HL-60 (cell line): ENCODE data around the gene DHRS3.

ENCODE experiments used
- DNase-seq, 2 experiments: peaks; one replicate each; pipeline ENCODE4 v3.0.0-alpha.2; 2010 to 2020; ENCODE audit warnings: low read depth in 1 of 2, low spot score in 1 of 2
- H3K27ac ChIP-seq: fragments of 250-450 bp; sonication (Bioruptor Pico); replicated peaks from 2 replicates; pipeline ENCODE4 v1.5.1; 2020; ENCODE audit warnings: mild to moderate bottlenecking, moderate library complexity
- H3K27me3 ChIP-seq: fragments of 250-450 bp; sonication (Bioruptor Pico); 2 replicates; pipeline ENCODE4 v1.5.1; 2021; ENCODE audit warnings: mild to moderate bottlenecking, moderate library complexity; ENCODE audit not compliant: insufficient read depth, poor library complexity, severe bottlenecking
- H3K4me3 ChIP-seq: replicated peaks from 2 replicates; pipeline ENCODE4 v1.5.1; 2011; ENCODE audit warnings: mild to moderate bottlenecking, control low read depth, low read length; ENCODE audit not compliant: insufficient read depth
- GABPA ChIP-seq: IDR thresholded peaks from 2 replicates; pipeline ENCODE4 v1.6.1; 2012; ENCODE audit warnings: low read depth
- POLR2AphosphoS5 ChIP-seq: IDR thresholded peaks from 2 replicates; pipeline ENCODE4 v1.6.1; 2012; ENCODE audit warnings: low read depth
- SPI1 ChIP-seq: IDR thresholded peaks from 2 replicates; pipeline ENCODE4 v1.6.1; 2012; ENCODE audit warnings: low read depth, mild to moderate bottlenecking, borderline replicate concordance
- long read RNA-seq: library from polyadenylated mRNA; unstranded; transcript quantifications from one replicate; pipeline ENCODE4 v2.0.0, GENCODE V29; 2020
- TF ChIP-seq, protein P1 (sequence below): IDR thresholded peaks from 2 replicates; pipeline ENCODE4 v1.6.1; 2012; ENCODE audit warnings: low read depth; ENCODE audit not compliant: insufficient replicate concordance
- TF ChIP-seq, protein P2 (sequence below): IDR thresholded peaks from one replicate; pipeline ENCODE4 v1.5.1; 2011; ENCODE audit warnings: low read length, control low read depth, inconsistent platforms; ENCODE audit not compliant: insufficient read depth

The DHRS3 gene, protein sequence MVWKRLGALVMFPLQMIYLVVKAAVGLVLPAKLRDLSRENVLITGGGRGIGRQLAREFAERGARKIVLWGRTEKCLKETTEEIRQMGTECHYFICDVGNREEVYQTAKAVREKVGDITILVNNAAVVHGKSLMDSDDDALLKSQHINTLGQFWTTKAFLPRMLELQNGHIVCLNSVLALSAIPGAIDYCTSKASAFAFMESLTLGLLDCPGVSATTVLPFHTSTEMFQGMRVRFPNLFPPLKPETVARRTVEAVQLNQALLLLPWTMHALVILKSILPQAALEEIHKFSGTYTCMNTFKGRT
- long read RNA-seq = 0 reads

DNA sequence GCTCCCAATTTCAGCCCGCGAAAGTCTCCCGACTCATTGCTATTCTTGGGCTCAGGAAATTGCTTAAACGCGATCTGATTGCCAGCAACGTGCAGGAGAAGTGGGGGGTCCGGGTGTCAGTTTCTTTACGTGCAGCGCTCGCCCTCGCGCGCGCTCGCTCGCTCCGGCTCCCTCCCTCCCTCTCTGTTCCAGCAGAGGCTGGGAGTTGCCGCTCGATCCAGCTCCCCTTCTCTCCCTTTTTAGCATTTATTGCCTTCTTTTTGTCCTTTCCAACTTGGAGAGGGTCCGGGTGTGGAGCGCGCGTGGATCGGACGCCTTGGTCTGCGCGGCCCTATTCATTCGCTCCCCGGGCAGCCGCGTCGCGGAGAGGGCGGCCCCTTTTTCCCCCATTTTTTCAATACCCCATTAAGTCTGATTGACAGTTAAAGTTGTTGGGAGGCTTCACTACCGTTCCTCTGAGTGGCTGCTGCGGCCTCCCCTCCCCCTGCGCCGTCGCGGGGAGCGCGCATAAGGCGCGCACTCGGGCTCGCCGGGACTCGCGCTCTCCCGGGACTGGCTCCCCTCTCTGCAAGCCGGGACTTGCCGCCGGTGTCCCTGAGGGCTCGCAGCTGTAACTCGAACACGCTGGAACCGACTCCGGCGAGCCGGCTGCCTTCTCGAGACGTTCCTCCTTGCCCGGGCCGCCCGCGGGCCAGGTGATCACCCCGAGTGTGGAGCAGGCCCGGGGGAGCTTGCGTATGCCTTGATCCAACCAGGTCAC is at the start of gene DHRS3:
TSS of gene DHRS3 (minus strand) at position 310 of the 760 bp plus-strand sequence. CDS start 862 bp downstream, outside the sequence.
- peaks cover 28% of the 10 kb centered on the region for H3K27me3 ChIP-seq
- peak in 1 of 2 experiments; percentile 60 for DNase-seq
- TF ChIP-seq, protein P1, sequence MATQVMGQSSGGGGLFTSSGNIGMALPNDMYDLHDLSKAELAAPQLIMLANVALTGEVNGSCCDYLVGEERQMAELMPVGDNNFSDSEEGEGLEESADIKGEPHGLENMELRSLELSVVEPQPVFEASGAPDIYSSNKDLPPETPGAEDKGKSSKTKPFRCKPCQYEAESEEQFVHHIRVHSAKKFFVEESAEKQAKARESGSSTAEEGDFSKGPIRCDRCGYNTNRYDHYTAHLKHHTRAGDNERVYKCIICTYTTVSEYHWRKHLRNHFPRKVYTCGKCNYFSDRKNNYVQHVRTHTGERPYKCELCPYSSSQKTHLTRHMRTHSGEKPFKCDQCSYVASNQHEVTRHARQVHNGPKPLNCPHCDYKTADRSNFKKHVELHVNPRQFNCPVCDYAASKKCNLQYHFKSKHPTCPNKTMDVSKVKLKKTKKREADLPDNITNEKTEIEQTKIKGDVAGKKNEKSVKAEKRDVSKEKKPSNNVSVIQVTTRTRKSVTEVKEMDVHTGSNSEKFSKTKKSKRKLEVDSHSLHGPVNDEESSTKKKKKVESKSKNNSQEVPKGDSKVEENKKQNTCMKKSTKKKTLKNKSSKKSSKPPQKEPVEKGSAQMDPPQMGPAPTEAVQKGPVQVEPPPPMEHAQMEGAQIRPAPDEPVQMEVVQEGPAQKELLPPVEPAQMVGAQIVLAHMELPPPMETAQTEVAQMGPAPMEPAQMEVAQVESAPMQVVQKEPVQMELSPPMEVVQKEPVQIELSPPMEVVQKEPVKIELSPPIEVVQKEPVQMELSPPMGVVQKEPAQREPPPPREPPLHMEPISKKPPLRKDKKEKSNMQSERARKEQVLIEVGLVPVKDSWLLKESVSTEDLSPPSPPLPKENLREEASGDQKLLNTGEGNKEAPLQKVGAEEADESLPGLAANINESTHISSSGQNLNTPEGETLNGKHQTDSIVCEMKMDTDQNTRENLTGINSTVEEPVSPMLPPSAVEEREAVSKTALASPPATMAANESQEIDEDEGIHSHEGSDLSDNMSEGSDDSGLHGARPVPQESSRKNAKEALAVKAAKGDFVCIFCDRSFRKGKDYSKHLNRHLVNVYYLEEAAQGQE = no peak
- TF ChIP-seq, protein P2, sequence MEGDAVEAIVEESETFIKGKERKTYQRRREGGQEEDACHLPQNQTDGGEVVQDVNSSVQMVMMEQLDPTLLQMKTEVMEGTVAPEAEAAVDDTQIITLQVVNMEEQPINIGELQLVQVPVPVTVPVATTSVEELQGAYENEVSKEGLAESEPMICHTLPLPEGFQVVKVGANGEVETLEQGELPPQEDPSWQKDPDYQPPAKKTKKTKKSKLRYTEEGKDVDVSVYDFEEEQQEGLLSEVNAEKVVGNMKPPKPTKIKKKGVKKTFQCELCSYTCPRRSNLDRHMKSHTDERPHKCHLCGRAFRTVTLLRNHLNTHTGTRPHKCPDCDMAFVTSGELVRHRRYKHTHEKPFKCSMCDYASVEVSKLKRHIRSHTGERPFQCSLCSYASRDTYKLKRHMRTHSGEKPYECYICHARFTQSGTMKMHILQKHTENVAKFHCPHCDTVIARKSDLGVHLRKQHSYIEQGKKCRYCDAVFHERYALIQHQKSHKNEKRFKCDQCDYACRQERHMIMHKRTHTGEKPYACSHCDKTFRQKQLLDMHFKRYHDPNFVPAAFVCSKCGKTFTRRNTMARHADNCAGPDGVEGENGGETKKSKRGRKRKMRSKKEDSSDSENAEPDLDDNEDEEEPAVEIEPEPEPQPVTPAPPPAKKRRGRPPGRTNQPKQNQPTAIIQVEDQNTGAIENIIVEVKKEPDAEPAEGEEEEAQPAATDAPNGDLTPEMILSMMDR = no peak
- TF ChIP-seq SPI1 (no peak), POLR2AphosphoS5 (no peak), GABPA (no peak)
- no peak within 1 kb of the TSS for H3K27ac ChIP-seq
- peak within 1 kb of the TSS; percentile 51 for H3K4me3 ChIP-seq

DNA sequence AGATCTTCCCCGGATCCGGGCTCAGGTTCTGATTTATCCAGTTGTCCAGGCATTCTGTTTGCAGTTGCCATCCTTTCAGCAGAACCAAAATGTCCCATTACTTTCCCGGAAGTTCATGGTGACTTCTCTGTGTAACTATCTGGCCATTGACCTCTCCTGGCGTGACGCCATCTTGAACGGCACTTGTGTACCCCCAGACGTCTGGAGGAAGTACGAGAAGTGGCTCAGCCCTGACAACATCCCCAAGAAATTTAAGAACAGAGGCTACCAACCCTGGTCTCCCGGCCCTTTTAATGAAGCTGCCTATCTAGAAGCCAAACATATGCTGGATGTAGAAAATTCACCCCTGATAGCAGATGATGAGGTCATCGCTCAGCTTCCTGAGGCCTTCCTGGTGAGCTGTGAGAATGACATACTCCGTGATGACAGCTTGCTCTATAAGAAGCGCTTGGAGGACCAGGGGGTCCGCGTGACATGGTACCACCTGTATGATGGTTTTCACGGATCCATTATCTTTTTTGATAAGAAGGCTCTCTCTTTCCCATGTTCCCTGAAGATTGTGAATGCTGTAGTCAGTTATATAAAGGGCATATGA is 48.2 kb upstream of the DHRS3 start:
- TF ChIP-seq GABPA = no peak
- TF ChIP-seq POLR2AphosphoS5 = no peak
- TF ChIP-seq, protein P2 = no peak
- TF ChIP-seq SPI1 = no peak
- TF ChIP-seq, protein P1 = no peak
- no peak for DNase-seq
- no peak overlapping the region for H3K4me3 ChIP-seq
- no peaks in the 10 kb centered on the region for H3K27me3 ChIP-seq
- no peak overlapping the region for H3K27ac ChIP-seq

DNA sequence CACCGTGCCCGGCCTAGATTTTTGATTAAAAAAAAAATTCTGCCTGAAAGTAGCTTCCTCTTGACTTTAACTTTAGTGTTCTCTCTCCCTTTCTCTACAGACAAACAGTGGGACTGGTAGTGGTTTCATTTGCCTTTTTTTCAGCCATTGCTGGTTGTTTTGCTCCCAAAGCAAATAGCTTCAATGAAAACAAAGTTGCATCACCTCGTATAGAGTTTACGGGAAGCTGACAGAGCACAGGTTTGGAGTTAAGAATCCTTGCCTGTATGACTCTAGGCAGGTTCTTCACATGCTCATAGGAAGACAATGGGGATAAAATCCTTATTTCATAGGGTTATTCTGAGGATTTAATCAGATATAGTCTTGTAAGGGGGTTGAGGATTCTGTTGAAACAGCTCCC is 47.5 kb upstream of the DHRS3 start:
- TF ChIP-seq GABPA = no peak
- no peak for TF ChIP-seq POLR2AphosphoS5
- TF ChIP-seq, protein P1 = no peak
- TF ChIP-seq, protein P2 = no peak
- no peak for TF ChIP-seq SPI1
- Histone ChIP-seq H3K27ac (no peak overlapping the region), H3K27me3 (no peaks in the 10 kb centered on the region), H3K4me3 (no peak overlapping the region)
- DNase-seq = no peak
